ENCODE data around the gene YBEY.

Gene YBEY

GRCh38 chr21:46284077-46284644, 2.0 kb upstream of the YBEY start:
- peak overlapping the region; percentile 83; the same call in 1 of the 2 replicates for H3K4me3 ChIP-seq (ENCODE audit: low read length)
- no peak for TF ChIP-seq ZNF274 (IDR thresholded peaks at IDR 0.05; ENCODE audit: low read depth, low read length)

- H3K4me3 ChIP-seq (ENCODE audit: low read length), result peak overlapping the region; percentile 83
- no peak for TF ChIP-seq ZNF274 (IDR thresholded peaks at IDR 0.05; ENCODE audit: low read depth, low read length)
These were observed 1.4 kb upstream of the YBEY start for GRCh38 chr21:46284733-46285132.

- no peak for TF ChIP-seq ZNF274 (IDR thresholded peaks at IDR 0.05; ENCODE audit: low read depth, low read length)
- H3K4me3 ChIP-seq (ENCODE audit: low read length), result peak within 1 kb of the TSS; percentile 83
These were observed 908 bp upstream of the YBEY start, which contains the start of gene MCM3AP for GRCh38 chr21:46285206-46285661. Gene MCM3AP (minus strand): TSS chr21:46285611. CDS start chr21:46285286, 325 bp downstream.

GRCh38 chr21:46286648-46287002, 483 bp downstream of the YBEY start:
- H3K4me3 ChIP-seq (ENCODE audit: low read length), result peak overlapping the region; percentile 83
- TF ChIP-seq ZNF274 (IDR thresholded peaks at IDR 0.05; ENCODE audit: low read depth, low read length), result no peak

- H3K4me3 ChIP-seq (ENCODE audit: low read length), result peak overlapping the region; percentile 83
- no peak for TF ChIP-seq ZNF274 (IDR thresholded peaks at IDR 0.05; ENCODE audit: low read depth, low read length)
These were observed 1.4 kb downstream of the YBEY start for GRCh38 chr21:46287541-46287940.

- no peak for TF ChIP-seq ZNF274 (IDR thresholded peaks at IDR 0.05; ENCODE audit: low read depth, low read length)
- H3K4me3 ChIP-seq (ENCODE audit: low read length), result no peak overlapping the region
These were observed 3.6 kb downstream of the YBEY start for GRCh38 chr21:46289655-46290179.

- H3K4me3 ChIP-seq (ENCODE audit: low read length), result no peak overlapping the region
- no peak for TF ChIP-seq ZNF274 (IDR thresholded peaks at IDR 0.05; ENCODE audit: low read depth, low read length)
These were observed 5.4 kb downstream of the YBEY start for GRCh38 chr21:46291561-46291960.

GRCh38 chr21:46294647-46295176, 8.6 kb downstream of the YBEY start:
- no peak overlapping the region for H3K4me3 ChIP-seq (ENCODE audit: low read length)
- no peak for TF ChIP-seq ZNF274 (IDR thresholded peaks at IDR 0.05; ENCODE audit: low read depth, low read length)

- no peak for TF ChIP-seq ZNF274 (IDR thresholded peaks at IDR 0.05; ENCODE audit: low read depth, low read length)
- H3K4me3 ChIP-seq (ENCODE audit: low read length), result no peak overlapping the region
These were observed 9.1 kb downstream of the YBEY start for GRCh38 chr21:46295177-46295770.

- TF ChIP-seq ZNF274 (IDR thresholded peaks at IDR 0.05; ENCODE audit: low read depth, low read length), result no peak
- H3K4me3 ChIP-seq (ENCODE audit: low read length), result no peak overlapping the region
These were observed 10.0 kb downstream of the YBEY start for GRCh38 chr21:46295996-46296752.

GRCh38 chr21:46297338-46298271, 11.5 kb downstream of the YBEY start:
- TF ChIP-seq ZNF274 (IDR thresholded peaks at IDR 0.05; ENCODE audit: low read depth, low read length), result no peak
- peak overlapping the region; percentile 23; the same call in 1 of the 2 replicates for H3K4me3 ChIP-seq (ENCODE audit: low read length)

- no peak overlapping the region for H3K4me3 ChIP-seq (ENCODE audit: low read length)
- TF ChIP-seq ZNF274 (IDR thresholded peaks at IDR 0.05; ENCODE audit: low read depth, low read length), result no peak
These were observed 13.0 kb downstream of the YBEY start for GRCh38 chr21:46299167-46299566.

GRCh38 chr21:46301759-46302158, 15.6 kb downstream of the YBEY start:
- H3K4me3 ChIP-seq (ENCODE audit: low read length), result no peak overlapping the region
- no peak for TF ChIP-seq ZNF274 (IDR thresholded peaks at IDR 0.05; ENCODE audit: low read depth, low read length)

All from GM08714 (cell line).